ENCODE data around the gene HNRNPDL.
A peak's percentile ranks its signal among the peaks of the same experiment; 100 is the strongest.
"Not testable (repeated sequence)": the region's sequence is repeated elsewhere in the genome, so short reads cannot be mapped to it uniquely, and the experiment has no call there.

Gene HNRNPDL

GRCh38 chr4:82430193-82430963 lies at the start of gene HNRNPDL, which contains the start of gene ENOPH1:
HNRNPDL (minus strand) TSS chr4:82430462; CDS start chr4:82429690, 772 bp downstream.
ENOPH1 (plus strand) TSS chr4:82430590; CDS start chr4:82430830, 240 bp downstream.
- peak; percentile 67 for DNase-seq (ENCODE audit: low read depth)

DNA sequence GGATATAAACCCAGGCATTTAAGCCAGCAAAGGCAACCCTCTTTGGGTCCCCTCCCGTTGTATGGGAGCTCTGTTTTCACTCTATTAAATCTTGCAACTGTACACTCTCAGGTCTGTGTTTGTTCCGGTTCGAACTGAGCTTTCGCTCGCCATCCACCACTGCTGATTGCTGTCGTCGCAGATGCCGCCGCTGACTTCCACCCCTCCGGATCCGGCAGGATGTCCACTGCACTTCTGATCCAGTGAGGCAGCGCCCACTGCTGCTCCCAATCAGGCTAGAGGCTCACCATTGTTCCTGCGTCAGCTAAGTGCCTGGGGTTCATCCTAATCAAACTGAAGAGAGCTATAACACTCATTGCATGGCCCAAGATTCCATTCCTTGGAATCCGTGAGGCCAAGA lies 49.3 kb upstream of the HNRNPDL start:
- no peak for DNase-seq (ENCODE audit: low read depth)

DNA sequence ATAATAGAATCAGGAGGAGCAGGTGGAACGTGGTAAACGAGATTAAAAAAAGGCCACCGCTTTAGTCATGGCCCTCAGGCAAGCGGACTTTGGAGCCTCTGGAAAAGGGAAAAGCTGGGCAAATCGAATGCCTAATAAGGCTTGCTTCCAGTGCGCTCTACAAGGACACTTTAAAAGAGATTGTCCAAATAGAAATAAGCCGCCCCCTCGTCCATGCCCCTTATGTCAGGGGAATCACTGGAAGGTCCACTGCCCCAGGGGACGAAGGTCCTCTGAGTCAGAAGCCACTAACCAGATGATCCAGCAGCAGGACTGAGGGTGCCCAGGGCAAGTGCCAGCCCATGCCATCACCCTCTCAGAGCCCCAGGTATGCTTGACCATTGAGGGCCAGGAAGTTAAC lies 47.2 kb upstream of the HNRNPDL start:
- not testable (repeated sequence) for DNase-seq (ENCODE audit: low read depth)

- not testable (repeated sequence) for DNase-seq (ENCODE audit: low read depth)
Observed at GRCh38 chr4:82475931-82476330, 45.7 kb upstream of the HNRNPDL start.

GRCh38 chr4:82473621-82474164 lies 43.4 kb upstream of the HNRNPDL start:
- DNase-seq (ENCODE audit: low read depth): no peak

DNA sequence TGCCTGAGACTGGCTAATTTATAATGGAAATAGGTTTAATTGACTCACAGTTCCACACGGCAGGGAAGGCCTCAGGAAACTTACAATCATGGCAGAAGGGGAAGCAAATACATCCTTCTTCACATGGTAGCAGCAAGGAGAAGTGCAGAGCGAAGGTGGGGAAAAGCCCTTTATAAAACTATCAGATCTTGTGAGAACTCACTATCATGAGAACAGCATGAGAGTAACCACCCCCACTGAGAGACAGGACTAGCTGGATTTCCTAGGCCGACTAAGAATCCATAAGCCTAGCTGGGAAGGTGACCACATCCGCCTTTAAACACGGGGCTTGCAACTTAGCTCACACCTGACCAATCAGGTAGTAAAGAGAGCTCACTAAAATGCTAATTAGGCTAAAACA lies 42.8 kb upstream of the HNRNPDL start:
- DNase-seq (ENCODE audit: low read depth): not testable (repeated sequence)

- DNase-seq (ENCODE audit: low read depth): peak; percentile 27
Observed at GRCh38 chr4:82469791-82470345, 39.6 kb upstream of the HNRNPDL start.

DNA sequence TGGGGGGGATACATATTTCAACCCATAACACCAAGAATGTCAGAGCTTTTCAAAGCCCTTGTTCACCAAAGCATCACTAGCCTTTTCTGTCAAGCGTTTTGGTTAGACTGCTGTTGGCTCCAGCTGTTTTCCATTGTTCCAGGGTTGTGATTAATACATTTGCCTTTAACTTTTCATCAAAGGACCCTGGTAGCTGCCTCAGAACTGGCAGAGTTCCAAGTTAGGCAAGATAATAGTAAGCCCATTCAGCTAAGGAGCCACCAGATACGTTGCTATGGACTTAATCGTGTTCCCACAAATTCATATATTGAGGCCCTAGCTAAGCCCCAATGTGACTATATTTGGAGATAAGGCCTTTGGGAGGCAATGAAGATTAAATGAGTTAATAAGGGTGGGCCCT lies 37.2 kb upstream of the HNRNPDL start:
- no peak for DNase-seq (ENCODE audit: low read depth)

GRCh38 chr4:82463221-82463620 lies 33.0 kb upstream of the HNRNPDL start:
- DNase-seq (ENCODE audit: low read depth): no peak

GRCh38 chr4:82462415-82462831 lies 32.2 kb upstream of the HNRNPDL start:
- DNase-seq (ENCODE audit: low read depth): peak; percentile 40

GRCh38 chr4:82461710-82462109 lies 31.4 kb upstream of the HNRNPDL start:
- no peak for DNase-seq (ENCODE audit: low read depth)

DNA sequence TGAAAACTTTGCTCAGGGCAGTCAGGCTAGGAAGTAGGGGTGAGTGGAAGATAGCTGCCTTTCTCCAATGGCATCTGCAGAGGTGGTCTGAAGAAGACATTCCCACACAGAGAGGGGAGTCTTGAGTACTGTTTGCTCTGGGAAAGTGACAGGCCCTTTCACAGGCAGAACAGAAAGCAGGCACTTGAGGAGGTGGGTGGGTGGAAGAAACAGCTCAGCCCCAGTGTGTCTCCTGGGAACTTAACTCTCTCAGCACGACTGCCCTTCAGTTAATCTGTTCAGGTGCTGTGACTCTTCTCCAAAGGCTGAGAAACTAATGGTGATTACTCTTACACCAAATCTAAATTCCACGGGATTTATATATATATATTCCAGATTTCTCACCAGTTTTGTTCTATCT lies 28.5 kb upstream of the HNRNPDL start:
- no peak for DNase-seq (ENCODE audit: low read depth)

- no peak for DNase-seq (ENCODE audit: low read depth)
Observed at GRCh38 chr4:82457266-82457665, 27.0 kb upstream of the HNRNPDL start.

- no peak for DNase-seq (ENCODE audit: low read depth)
Observed at GRCh38 chr4:82452026-82452425, 21.8 kb upstream of the HNRNPDL start.

DNA sequence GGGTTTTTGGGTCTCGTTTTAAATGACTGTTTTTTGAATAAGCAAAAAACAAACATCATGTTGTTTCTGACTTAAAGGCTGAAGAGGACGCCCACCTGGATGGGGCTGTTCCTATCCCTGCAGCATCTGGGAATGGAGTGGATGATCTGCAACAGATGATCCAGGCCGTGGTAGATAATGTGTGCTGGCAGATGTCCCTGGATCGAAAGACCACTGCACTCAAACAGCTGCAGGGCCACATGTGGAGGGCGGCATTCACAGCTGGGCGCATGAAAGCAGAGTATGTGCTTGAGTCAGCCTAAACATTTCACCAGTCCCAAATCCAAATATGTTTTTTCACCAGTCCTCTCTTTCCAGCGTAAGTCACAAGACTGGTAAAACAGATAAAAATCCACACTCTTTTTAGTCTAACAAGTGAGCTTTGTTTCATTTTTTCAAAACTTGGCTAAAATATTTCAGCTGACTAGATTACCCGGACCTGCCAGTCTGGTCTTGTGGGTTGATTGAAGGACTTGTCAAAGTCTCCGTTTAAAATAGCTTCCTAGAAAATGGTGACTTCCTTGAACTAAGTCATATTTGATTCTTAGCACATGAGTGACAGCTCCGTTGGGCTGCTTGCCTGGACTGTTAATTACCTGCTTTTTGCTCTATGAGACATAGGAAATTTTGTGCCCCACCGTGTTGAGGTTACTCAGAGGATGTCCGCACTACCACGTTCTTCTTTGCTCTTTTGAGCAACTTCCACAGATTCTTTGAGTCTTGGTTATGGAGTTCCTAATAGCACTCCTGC lies 20.9 kb upstream of the HNRNPDL start:
- no peak for DNase-seq (ENCODE audit: low read depth)

- no peak for DNase-seq (ENCODE audit: low read depth)
Observed at GRCh38 chr4:82447886-82448285, 17.6 kb upstream of the HNRNPDL start.

DNA sequence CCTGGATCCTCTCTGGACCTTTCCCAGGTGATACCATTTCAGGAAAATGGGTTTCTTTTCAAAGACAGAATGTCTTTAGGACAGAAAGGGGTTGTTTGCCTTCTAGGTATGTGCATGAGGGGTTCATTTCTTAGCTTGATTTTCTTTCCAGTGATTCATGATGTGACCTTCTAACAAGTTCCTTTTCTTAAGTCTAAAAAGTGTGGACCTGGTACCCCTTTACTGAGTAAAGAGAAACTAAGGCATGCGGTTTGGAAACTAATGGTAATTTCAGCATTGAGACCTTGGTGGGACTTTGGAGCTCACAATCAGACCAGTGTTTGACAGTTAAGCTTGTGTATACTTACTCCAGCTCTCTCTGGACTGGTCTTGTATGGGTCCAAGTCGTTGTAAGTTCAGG lies 8.8 kb upstream of the HNRNPDL start:
- DNase-seq (ENCODE audit: low read depth): no peak

DNA sequence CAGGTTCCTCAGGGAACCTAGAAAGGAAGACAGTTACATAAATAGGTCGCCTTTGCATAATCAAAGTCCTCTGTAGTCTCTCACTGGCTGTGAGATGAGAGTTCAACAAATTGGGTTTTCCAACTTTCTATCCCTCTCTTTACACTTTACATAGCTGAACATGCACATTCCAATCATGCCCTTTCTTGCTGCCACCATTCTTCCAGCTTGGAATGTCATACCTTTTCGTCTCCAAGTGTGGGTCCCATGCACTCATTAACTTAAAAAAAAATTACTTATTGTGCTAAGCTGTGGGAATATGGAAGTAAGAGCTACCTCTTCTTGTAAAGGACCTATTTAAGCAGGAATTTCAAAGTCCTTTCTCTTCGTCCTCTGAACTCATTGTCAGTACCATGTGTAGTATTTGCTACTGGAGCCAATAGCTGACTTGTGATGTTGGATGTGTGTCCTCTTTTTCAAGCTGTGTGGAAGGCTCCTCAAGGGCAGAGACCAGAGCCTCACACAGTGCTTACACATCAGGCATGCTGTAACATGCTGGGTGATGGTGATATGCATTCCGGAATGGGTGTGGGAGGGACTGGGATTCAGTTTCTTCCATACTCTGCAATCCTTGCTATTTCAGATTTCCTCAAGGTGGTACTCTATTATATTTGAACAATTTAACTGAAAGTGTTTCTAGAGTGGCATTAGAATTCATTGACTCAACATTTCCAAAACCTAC lies 7.2 kb upstream of the HNRNPDL start:
- no peak for DNase-seq (ENCODE audit: low read depth)

DNA sequence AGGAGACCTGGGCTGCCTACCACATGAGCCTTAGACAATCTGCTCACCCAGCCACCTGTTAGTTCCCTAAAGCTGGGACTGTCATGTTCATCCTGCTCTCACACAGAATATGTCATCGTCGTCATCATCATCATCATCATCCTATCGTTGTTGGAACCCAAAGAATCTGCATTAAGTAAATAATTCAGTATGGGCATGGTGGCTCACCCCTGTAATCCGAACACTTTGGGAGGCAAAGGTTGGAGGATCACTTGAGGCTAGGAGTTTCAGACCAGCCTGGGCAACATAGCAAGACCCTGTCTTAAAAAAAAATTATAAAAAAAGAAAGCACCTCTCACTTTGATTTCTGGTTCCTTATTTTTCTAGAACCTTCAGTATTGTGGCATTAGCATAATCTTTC lies 6.5 kb upstream of the HNRNPDL start:
- no peak for DNase-seq (ENCODE audit: low read depth)

GRCh38 chr4:82436130-82436529 lies 5.9 kb upstream of the HNRNPDL start:
- no peak for DNase-seq (ENCODE audit: low read depth)

- DNase-seq (ENCODE audit: low read depth): no peak
Observed at GRCh38 chr4:82434949-82435348, 4.7 kb upstream of the HNRNPDL start.

- no peak for DNase-seq (ENCODE audit: low read depth)
Observed at GRCh38 chr4:82433791-82434190, 3.5 kb upstream of the HNRNPDL start.
